HepG2 (cell line): ENCODE measurements around the gene AGO4. TPM values are rescaled to one million over a fixed set of nuclear protein-coding genes. Genes with fewer than 3 reads are reported as not detected.
A peak's percentile ranks its signal among the peaks of the same experiment; 100 is the strongest.

Experiments
- FOXP1 ChIP-seq, 2 experiments: fragments of 450-650 bp in 1 of 2; IDR thresholded peaks; 2 replicates each; pipeline ENCODE4 v1.6.1; 2017 to 2018; ENCODE audit warnings: antibody characterized with exemption in 1 of 2
- GMEB2 ChIP-seq: IDR thresholded peaks from 2 replicates; pipeline ENCODE4 v1.6.1; 2016; ENCODE audit warnings: missing biosample characterization, missing genetic modification reagents, low read depth
- HDAC6 ChIP-seq: fragments of 200-600 bp; sonication (generic); IDR thresholded peaks from 2 replicates; pipeline ENCODE4 v1.7.0; 2017; ENCODE audit warnings: mild to moderate bottlenecking, antibody characterized with exemption, low read length, low read depth
- HIC2 ChIP-seq: sonication (generic); formaldehyde crosslinking; IDR thresholded peaks from 2 replicates; pipeline ENCODE4 v1.9.0; 2022; ENCODE audit warnings: low read depth, missing genetic modification reagents
- HMGXB3 ChIP-seq: sonication (generic); formaldehyde crosslinking; IDR thresholded peaks from 2 replicates; pipeline ENCODE4 v1.4.0; 2020; ENCODE audit warnings: missing genetic modification reagents, borderline replicate concordance
- MAZ ChIP-seq, 2 experiments: sonication (generic) in 1 of 2; formaldehyde crosslinking in 1 of 2; IDR thresholded peaks; 2 replicates each; pipeline versions ENCODE4 v1.5.0 to v1.6.1; 2012 to 2020; ENCODE audit warnings: low read depth in 2 of 2, mild to moderate bottlenecking in 2 of 2, borderline replicate concordance in 1 of 2, improper control_type of control experiment in 1 of 2, low read length in 1 of 2, missing genetic modification reagents in 1 of 2, moderate library complexity in 1 of 2
- TEAD2 ChIP-seq: sonication (generic); formaldehyde crosslinking; IDR thresholded peaks from 2 replicates; pipeline ENCODE4 v1.9.0; 2021; ENCODE audit warnings: missing genetic modification reagents
- ZBTB44 ChIP-seq: sonication (generic); formaldehyde crosslinking; IDR thresholded peaks from 2 replicates; pipeline ENCODE4 v1.4.0; 2020; ENCODE audit warnings: missing genetic modification reagents
- ZNF17 ChIP-seq: sonication (generic); formaldehyde crosslinking; IDR thresholded peaks from 2 replicates; pipeline ENCODE4 v1.5.0; 2020; ENCODE audit warnings: mild to moderate bottlenecking, missing genetic modification reagents
- ZNF503 ChIP-seq: sonication (generic); formaldehyde crosslinking; IDR thresholded peaks from 2 replicates; pipeline ENCODE4 v1.4.0; 2020; ENCODE audit warnings: missing genetic modification reagents
- ZNF546 ChIP-seq: sonication (generic); formaldehyde crosslinking; conservative IDR thresholded peaks from 2 replicates; pipeline ENCODE4 v1.8.1; 2023; ENCODE audit warnings: mild to moderate bottlenecking, missing genetic modification reagents
- ZNF570 ChIP-seq: sonication (generic); formaldehyde crosslinking; IDR thresholded peaks from 2 replicates; pipeline ENCODE4 v1.4.0; 2020; ENCODE audit warnings: mild to moderate bottlenecking, missing genetic modification reagents, borderline replicate concordance
- ZNF639 ChIP-seq: conservative IDR thresholded peaks from 2 replicates; pipeline ENCODE4 v1.6.1; 2018; ENCODE audit warnings: missing genetic modification reagents
- ZNF652 ChIP-seq: IDR thresholded peaks from 2 replicates; pipeline ENCODE4 v1.6.1; 2016; ENCODE audit warnings: low read depth, borderline replicate concordance
- ZSCAN25 ChIP-seq: sonication (generic); formaldehyde crosslinking; IDR thresholded peaks from 2 replicates; pipeline ENCODE4 v1.8.0; 2022; ENCODE audit warnings: mild to moderate bottlenecking, missing genetic modification reagents
- polyA plus RNA-seq, 8 experiments: library from polyadenylated mRNA; depleted of rRNA in 3 of 8; stranded (reverse) in 7 of 8; unstranded in 1 of 8; fragments of >200 nt; fragmentation: Illumina TruSeq in 4 of 8; extraction: Trizol in 4 of 8; gene quantifications; 2 replicates each; pipeline versions ENCODE4 v1.2.1 to v1.2.3, GENCODE V29; 2011 to 2016; ENCODE audit warnings: low read depth in 4 of 8, missing spikeins in 1 of 8, mixed read lengths in 1 of 8; ENCODE audit not compliant: insufficient read depth in 1 of 8
- total RNA-seq, 5 experiments: library from RNA; depleted of rRNA; stranded (reverse); fragments of >200 nt; fragmentation: Illumina TruSeq; extraction: Trizol; gene quantifications; 2 replicates each; pipeline ENCODE4 v1.2.3, GENCODE V29; 2016; ENCODE audit warnings: low read depth in 1 of 5

AGO4 gene
- total and polyA plus RNA-seq, 2 of the 13 experiments (the other 11 are each of a cell fraction or from before 2014, with no cell fraction given): 6.0 to 13.8 TPM

- TF ChIP-seq FOXP1 (IDR thresholded peaks at IDR 0.05) (no peak), FOXP1 (CRISPR knock-in tag; IDR thresholded peaks at IDR 0.05) (0 out of 2 replicates have a peak, but pooled peaks have one; percentile 15), HMGXB3 (CRISPR knock-in tag) (no peak), ZBTB44 (no peak), TEAD2 (CRISPR knock-in tag) (no peak), ZNF570 (CRISPR knock-in tag) (no peak), ZNF639 (CRISPR knock-in tag) (no peak), GMEB2 (CRISPR knock-in tag) (no peak), ZSCAN25 (CRISPR knock-in tag) (no peak), HDAC6 (no peak), ZNF17 (CRISPR knock-in tag) (no peak), ZNF503 (CRISPR knock-in tag) (no peak; the same call in 1 of the 2 replicates), HIC2 (CRISPR knock-in tag) (no peak), ZNF652 (no peak), ZNF546 (CRISPR knock-in tag) (no peak), MAZ (IDR thresholded peaks at IDR 0.05; ENCODE audit: borderline replicate concordance, low read depth, low read length) (peak; percentile 94), MAZ (CRISPR knock-in tag; IDR thresholded peaks at IDR 0.05; ENCODE audit: low read depth) (peak; percentile 93)
Measured at GRCh38 chr1:35882945-35883634, 75.3 kb downstream of the AGO4 start, which contains the start of gene AGO1 (continued).
